CD4-positive, alpha-beta T cell treated with Interferon alpha-2 for 1 hour (primary cell): Measurements from ENCODE around the gene UPF2.

ENCODE experiments used
- DNase-seq, 2 donors: peaks; one replicate each; pipeline ENCODE4 v3.0.0-alpha.2; 2020 to 2022

The UPF2 gene

GRCh38 chr10:11961771-11962170 is 80.8 kb downstream of the UPF2 start:
- no peak for DNase-seq

GRCh38 chr10:11959966-11960365 is 82.6 kb downstream of the UPF2 start:
- no peak for DNase-seq

- no peak for DNase-seq
These were observed 83.7 kb downstream of the UPF2 start for GRCh38 chr10:11958956-11959355.

GRCh38 chr10:11951695-11952094 is 90.9 kb downstream of the UPF2 start:
- no peak for DNase-seq

GRCh38 chr10:11950325-11951018 is 92.1 kb downstream of the UPF2 start:
- DNase-seq = no peak

- no peak for DNase-seq
These were observed 93.5 kb downstream of the UPF2 start for GRCh38 chr10:11949152-11949551.

- no peak for DNase-seq
These were observed 96.0 kb downstream of the UPF2 start for GRCh38 chr10:11946652-11947051.

- DNase-seq = no peak
These were observed 106.0 kb downstream of the UPF2 start for GRCh38 chr10:11936389-11937152.

- DNase-seq = no peak
These were observed 108.3 kb downstream of the UPF2 start for GRCh38 chr10:11934262-11934661.

GRCh38 chr10:11933577-11934223 is 108.9 kb downstream of the UPF2 start:
- DNase-seq = no peak

GRCh38 chr10:11931038-11931437 is 111.6 kb downstream of the UPF2 start:
- DNase-seq = no peak

- no peak for DNase-seq
These were observed 112.2 kb downstream of the UPF2 start for GRCh38 chr10:11930312-11930978.

- DNase-seq = no peak
These were observed 114.9 kb downstream of the UPF2 start for GRCh38 chr10:11927746-11928145.

GRCh38 chr10:11921800-11922392 is 120.7 kb downstream of the UPF2 start:
- no peak for DNase-seq

GRCh38 chr10:11919271-11919670 is 123.3 kb downstream of the UPF2 start:
- no peak for DNase-seq

GRCh38 chr10:11918384-11918783 is 124.2 kb downstream of the UPF2 start:
- no peak for DNase-seq

GRCh38 chr10:11913079-11913641 is 129.4 kb downstream of the UPF2 start:
- DNase-seq = no peak

GRCh38 chr10:11910102-11910501 is 132.5 kb downstream of the UPF2 start:
- no peak for DNase-seq

- no peak for DNase-seq
These were observed 133.0 kb downstream of the UPF2 start for GRCh38 chr10:11909618-11910017.

- DNase-seq = no peak
These were observed 133.6 kb downstream of the UPF2 start for GRCh38 chr10:11908991-11909390.

GRCh38 chr10:11908536-11908935 is 134.1 kb downstream of the UPF2 start:
- DNase-seq = no peak

- DNase-seq = no peak
These were observed 134.7 kb downstream of the UPF2 start for GRCh38 chr10:11907914-11908313.

GRCh38 chr10:11906714-11907113 is 135.9 kb downstream of the UPF2 start:
- no peak for DNase-seq
